ENCODE data around the gene GAS2L3.
"Not testable (repeated sequence)": the region's sequence is repeated elsewhere in the genome, so short reads cannot be mapped to it uniquely, and the experiment has no call there.

GAS2L3 gene

GRCh38 chr12:100632445-100632892 lies 59.0 kb downstream of the GAS2L3 start:
- no peak for DNase-seq (ENCODE audit: low read depth)
- TF ChIP-seq CTCF (IDR thresholded peaks at IDR 0.05; ENCODE audit: low read depth, low read length, missing control alignments): no peak
- no peak overlapping the region for H3K4me3 ChIP-seq (ENCODE audit: low read depth, low read length)

GRCh38 chr12:100633082-100633785 lies 59.8 kb downstream of the GAS2L3 start:
- H3K4me3 ChIP-seq (ENCODE audit: low read depth, low read length); DNase-seq (ENCODE audit: low read depth): not testable (repeated sequence)

- TF ChIP-seq CTCF (IDR thresholded peaks at IDR 0.05; ENCODE audit: low read depth, low read length, missing control alignments): no peak
- H3K4me3 ChIP-seq (ENCODE audit: low read depth, low read length): no peak overlapping the region
- no peak for DNase-seq (ENCODE audit: low read depth)
Observed at GRCh38 chr12:100643246-100643645, 69.8 kb downstream of the GAS2L3 start.

GRCh38 chr12:100646896-100647295 lies 73.4 kb downstream of the GAS2L3 start:
- DNase-seq (ENCODE audit: low read depth): no peak
- TF ChIP-seq CTCF (IDR thresholded peaks at IDR 0.05; ENCODE audit: low read depth, low read length, missing control alignments): no peak
- no peak overlapping the region for H3K4me3 ChIP-seq (ENCODE audit: low read depth, low read length)

GRCh38 chr12:100651108-100651507 lies 77.6 kb downstream of the GAS2L3 start:
- no peak overlapping the region for H3K4me3 ChIP-seq (ENCODE audit: low read depth, low read length)
- DNase-seq (ENCODE audit: low read depth): no peak
- TF ChIP-seq CTCF (IDR thresholded peaks at IDR 0.05; ENCODE audit: low read depth, low read length, missing control alignments): peak; percentile 47

- DNase-seq (ENCODE audit: low read depth): no peak
- H3K4me3 ChIP-seq (ENCODE audit: low read depth, low read length): no peak overlapping the region
- TF ChIP-seq CTCF (IDR thresholded peaks at IDR 0.05; ENCODE audit: low read depth, low read length, missing control alignments): no peak
Observed at GRCh38 chr12:100651694-100652093, 78.2 kb downstream of the GAS2L3 start.

GRCh38 chr12:100652488-100652887 lies 79.0 kb downstream of the GAS2L3 start:
- H3K4me3 ChIP-seq (ENCODE audit: low read depth, low read length): no peak overlapping the region
- TF ChIP-seq CTCF (IDR thresholded peaks at IDR 0.05; ENCODE audit: low read depth, low read length, missing control alignments): no peak
- DNase-seq (ENCODE audit: low read depth): no peak
